ENCODE measurements around the gene PIGBOS1. TPM values are rescaled to one million over a fixed set of nuclear protein-coding genes. Genes with fewer than 3 reads are reported as not detected.

Gene PIGBOS1
- polyA plus RNA-seq, 2 of the 4 experiments (the other 2 are of a cell fraction): 33.5 to 42.3 TPM

DNA sequence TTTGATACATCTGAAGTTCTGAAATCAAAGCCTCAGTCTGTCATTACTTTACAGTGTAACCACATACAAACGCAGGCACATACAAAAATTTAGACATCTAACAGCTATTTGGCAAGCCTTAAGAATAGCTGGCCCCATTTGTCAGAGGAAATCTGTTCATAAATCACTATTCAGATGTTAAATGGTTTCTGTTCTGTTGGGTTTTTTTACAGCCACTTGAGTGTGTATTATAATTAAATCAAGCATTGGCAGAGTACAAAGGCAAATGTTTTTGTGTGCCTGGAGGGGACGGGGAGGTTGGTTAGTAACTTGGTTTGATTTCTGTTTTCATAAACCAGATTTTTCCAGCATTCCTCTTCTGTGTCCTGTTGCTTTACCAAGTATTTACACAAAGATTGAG, 24.2 kb upstream of the PIGBOS1 start:
- DNase-seq (ENCODE audit: low read depth in 1 of 2, low spot score in 1 of 2) (no peak), FAIRE-seq (peak; percentile 67), ATAC-seq (no peak)
- Histone ChIP-seq H3K9me3 (no peaks in the 10 kb centered on the region), H3K27ac (no peak overlapping the region), H3K4me3 (no peak overlapping the region), H3K4me2 (no peak overlapping the region), H3K4me1 (no peaks in the 10 kb centered on the region)
- TF ChIP-seq ESRRA (IDR thresholded peaks at IDR 0.05; ENCODE audit: borderline replicate concordance, low read length): no peak
- POLR2A ChIA-PET: no interaction called here
- 68% methylated on average over 2 of the region's 2 CpGs for WGBS (ENCODE audit: missing lambda C conversion rate)
- CTCF ChIA-PET: interaction anchor here (1.3 kb wide), 1 partner anchor 92 kb away, joined by 3 read pairs; no protein-coding TSS in a partner anchor

DNA sequence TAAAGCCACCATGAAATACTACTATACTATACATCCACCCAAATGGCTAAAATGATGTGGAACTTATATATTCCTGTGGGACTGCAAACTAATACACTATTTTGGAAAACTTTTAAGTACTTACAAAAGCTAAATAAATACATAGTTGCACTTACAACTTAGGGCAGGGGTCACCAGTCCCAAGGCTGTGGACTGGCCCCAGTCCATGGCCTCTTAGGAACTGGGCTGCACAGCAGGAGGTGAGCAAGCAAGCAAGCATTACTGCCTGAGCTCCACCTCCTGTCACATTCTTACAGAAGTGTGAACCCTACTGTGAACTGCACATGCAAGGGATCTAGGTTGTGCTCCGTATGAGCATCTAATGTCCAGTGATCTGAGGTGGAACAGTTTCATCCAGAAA, 18.2 kb upstream of the PIGBOS1 start:
- ChIA-PET CTCF (interaction anchor here (1.2 to 2.0 kb wide), 3 partner anchors 10 to 72 kb away, joined by 3 to 5 read pairs (median 3); partner anchors contain the start of genes CCPG1 and PIERCE2), POLR2A (no interaction called here)
- Histone ChIP-seq H3K27ac (no peak overlapping the region), H3K4me2 (no peak overlapping the region), H3K4me3 (no peak overlapping the region), H3K9me3 (no peaks in the 10 kb centered on the region), H3K4me1 (peaks cover 2% of the 10 kb centered on the region; the same call in 1 of the 3 replicates)
- TF ChIP-seq, protein P1, sequence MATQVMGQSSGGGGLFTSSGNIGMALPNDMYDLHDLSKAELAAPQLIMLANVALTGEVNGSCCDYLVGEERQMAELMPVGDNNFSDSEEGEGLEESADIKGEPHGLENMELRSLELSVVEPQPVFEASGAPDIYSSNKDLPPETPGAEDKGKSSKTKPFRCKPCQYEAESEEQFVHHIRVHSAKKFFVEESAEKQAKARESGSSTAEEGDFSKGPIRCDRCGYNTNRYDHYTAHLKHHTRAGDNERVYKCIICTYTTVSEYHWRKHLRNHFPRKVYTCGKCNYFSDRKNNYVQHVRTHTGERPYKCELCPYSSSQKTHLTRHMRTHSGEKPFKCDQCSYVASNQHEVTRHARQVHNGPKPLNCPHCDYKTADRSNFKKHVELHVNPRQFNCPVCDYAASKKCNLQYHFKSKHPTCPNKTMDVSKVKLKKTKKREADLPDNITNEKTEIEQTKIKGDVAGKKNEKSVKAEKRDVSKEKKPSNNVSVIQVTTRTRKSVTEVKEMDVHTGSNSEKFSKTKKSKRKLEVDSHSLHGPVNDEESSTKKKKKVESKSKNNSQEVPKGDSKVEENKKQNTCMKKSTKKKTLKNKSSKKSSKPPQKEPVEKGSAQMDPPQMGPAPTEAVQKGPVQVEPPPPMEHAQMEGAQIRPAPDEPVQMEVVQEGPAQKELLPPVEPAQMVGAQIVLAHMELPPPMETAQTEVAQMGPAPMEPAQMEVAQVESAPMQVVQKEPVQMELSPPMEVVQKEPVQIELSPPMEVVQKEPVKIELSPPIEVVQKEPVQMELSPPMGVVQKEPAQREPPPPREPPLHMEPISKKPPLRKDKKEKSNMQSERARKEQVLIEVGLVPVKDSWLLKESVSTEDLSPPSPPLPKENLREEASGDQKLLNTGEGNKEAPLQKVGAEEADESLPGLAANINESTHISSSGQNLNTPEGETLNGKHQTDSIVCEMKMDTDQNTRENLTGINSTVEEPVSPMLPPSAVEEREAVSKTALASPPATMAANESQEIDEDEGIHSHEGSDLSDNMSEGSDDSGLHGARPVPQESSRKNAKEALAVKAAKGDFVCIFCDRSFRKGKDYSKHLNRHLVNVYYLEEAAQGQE (IDR thresholded peaks at IDR 0.05): no peak
- TF ChIP-seq, protein P2, sequence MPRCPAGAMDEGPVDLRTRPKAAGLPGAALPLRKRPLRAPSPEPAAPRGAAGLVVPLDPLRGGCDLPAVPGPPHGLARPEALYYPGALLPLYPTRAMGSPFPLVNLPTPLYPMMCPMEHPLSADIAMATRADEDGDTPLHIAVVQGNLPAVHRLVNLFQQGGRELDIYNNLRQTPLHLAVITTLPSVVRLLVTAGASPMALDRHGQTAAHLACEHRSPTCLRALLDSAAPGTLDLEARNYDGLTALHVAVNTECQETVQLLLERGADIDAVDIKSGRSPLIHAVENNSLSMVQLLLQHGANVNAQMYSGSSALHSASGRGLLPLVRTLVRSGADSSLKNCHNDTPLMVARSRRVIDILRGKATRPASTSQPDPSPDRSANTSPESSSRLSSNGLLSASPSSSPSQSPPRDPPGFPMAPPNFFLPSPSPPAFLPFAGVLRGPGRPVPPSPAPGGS (IDR thresholded peaks at IDR 0.05): no peak
- TF ChIP-seq KDM1A (IDR thresholded peaks at IDR 0.05; ENCODE audit: low read depth) (no peak), FOSB (CRISPR knock-in tag; IDR thresholded peaks at IDR 0.05) (no peak), ZSCAN20 (CRISPR knock-in tag; IDR thresholded peaks at IDR 0.05) (no peak), MYC (IDR thresholded peaks at IDR 0.05; ENCODE audit: borderline replicate concordance, low read length) (no peak), ZFP36 (IDR thresholded peaks at IDR 0.05; ENCODE audit: borderline replicate concordance, partially characterized antibody) (no peak), RAD21 (conservative IDR thresholded peaks at IDR 0.05 in 1 of 2, IDR thresholded peaks at IDR 0.05 in 1 of 2) (no peak), ZNF302 (CRISPR knock-in tag; IDR thresholded peaks at IDR 0.05) (no peak), PHF8 (IDR thresholded peaks at IDR 0.05; ENCODE audit: borderline replicate concordance, low read depth) (no peak), SREBF2 (IDR thresholded peaks at IDR 0.05) (no peak), JUNB (IDR thresholded peaks at IDR 0.05) (no peak), CBX8 (IDR thresholded peaks at IDR 0.05) (no peak), CEBPB (IDR thresholded peaks at IDR 0.05) (no peak)
- TF ChIP-seq, protein P3, sequence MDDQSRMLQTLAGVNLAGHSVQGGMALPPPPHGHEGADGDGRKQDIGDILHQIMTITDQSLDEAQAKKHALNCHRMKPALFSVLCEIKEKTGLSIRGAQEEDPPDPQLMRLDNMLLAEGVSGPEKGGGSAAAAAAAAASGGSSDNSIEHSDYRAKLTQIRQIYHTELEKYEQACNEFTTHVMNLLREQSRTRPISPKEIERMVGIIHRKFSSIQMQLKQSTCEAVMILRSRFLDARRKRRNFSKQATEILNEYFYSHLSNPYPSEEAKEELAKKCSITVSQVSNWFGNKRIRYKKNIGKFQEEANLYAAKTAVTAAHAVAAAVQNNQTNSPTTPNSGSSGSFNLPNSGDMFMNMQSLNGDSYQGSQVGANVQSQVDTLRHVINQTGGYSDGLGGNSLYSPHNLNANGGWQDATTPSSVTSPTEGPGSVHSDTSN (IDR thresholded peaks at IDR 0.05): no peak
- TF ChIP-seq, protein P4, sequence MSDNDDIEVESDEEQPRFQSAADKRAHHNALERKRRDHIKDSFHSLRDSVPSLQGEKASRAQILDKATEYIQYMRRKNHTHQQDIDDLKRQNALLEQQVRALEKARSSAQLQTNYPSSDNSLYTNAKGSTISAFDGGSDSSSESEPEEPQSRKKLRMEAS (IDR thresholded peaks at IDR 0.05): no peak
- FAIRE-seq: no peak
- 80% methylated on average over 1 of the region's 1 CpG for WGBS (ENCODE audit: missing lambda C conversion rate)
- no peak for DNase-seq (ENCODE audit: low read depth in 1 of 2, low spot score in 1 of 2)
- ATAC-seq: no peak

DNA sequence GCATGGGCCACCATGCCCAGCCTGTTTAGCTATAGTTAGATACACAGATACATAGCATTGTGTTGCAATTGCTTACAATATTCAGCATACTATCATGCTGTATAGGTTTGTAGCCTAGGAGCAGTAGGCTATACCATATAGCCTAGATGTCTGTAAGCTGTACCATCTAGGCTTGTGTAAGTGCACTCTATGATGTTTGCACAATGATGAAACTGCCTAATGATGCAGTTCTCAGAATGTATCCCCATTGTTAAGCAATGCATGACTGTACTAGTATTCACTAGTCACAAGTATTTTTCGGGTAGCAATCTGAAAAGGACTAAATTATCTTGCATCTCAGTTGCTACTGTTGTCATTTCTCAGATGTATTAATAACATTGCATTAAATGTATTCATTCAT, 16.1 kb upstream of the PIGBOS1 start:
- peak; percentile 49 for FAIRE-seq
- WGBS (ENCODE audit: missing lambda C conversion rate): 64% methylated on average over 1 of the region's 1 CpG
- H3K27ac ChIP-seq: no peak overlapping the region
- ChIA-PET CTCF (interaction anchor here (1.2 to 2.1 kb wide), 3 partner anchors 16 to 73 kb away, joined by 3 to 6 read pairs (median 5); partner anchors contain the start of genes CCPG1, PIERCE2, PIGB and PIGBOS1), POLR2A (interaction anchor here (0.5 kb wide), 1 partner anchor 255 kb away, joined by 3 read pairs; no protein-coding TSS in a partner anchor)
- TF ChIP-seq ZSCAN20 (CRISPR knock-in tag; IDR thresholded peaks at IDR 0.05) (no peak), SMC3 (IDR thresholded peaks at IDR 0.05) (no peak), FOSL2 (IDR thresholded peaks at IDR 0.05) (no peak), FOSL2 (CRISPR knock-in tag; IDR thresholded peaks at IDR 0.05) (peak; percentile 45; the same call in 1 of the 2 replicates), CEBPB (IDR thresholded peaks at IDR 0.05) (peak in 1 of 2 experiments; percentile 43; a peak in 1 of 4 replicates)
- peaks cover 2% of the 10 kb centered on the region; the same call in 1 of the 3 replicates for H3K4me1 ChIP-seq
- peak in 1 of 2 experiments; percentile 59; a peak in 2 of 6 replicates for ATAC-seq
- H3K9me3 ChIP-seq: no peaks in the 10 kb centered on the region
- DNase-seq (ENCODE audit: low read depth in 1 of 2, low spot score in 1 of 2): peak in 1 of 2 experiments; percentile 37
- no peak overlapping the region for H3K4me2 ChIP-seq
- no peak overlapping the region for H3K4me3 ChIP-seq

All from A549 (cell line).